ENCODE measurements around the gene ELL2.
"Not testable (repeated sequence)": the region's sequence is repeated elsewhere in the genome, so short reads cannot be mapped to it uniquely, and the experiment has no call there.

The ELL2 gene

GRCh38 chr5:95857185-95857945 is 104.3 kb downstream of the ELL2 start:
- DNase-seq = no peak

GRCh38 chr5:95856501-95856981 is 105.1 kb downstream of the ELL2 start:
- DNase-seq = no peak

- no peak for DNase-seq
Observed at GRCh38 chr5:95853490-95853889, 108.2 kb downstream of the ELL2 start.

- DNase-seq = no peak
Observed at GRCh38 chr5:95852567-95852966, 109.1 kb downstream of the ELL2 start.

GRCh38 chr5:95851141-95851540 is 110.5 kb downstream of the ELL2 start:
- not testable (repeated sequence) for DNase-seq

- no peak for DNase-seq
Observed at GRCh38 chr5:95850391-95850894, 111.2 kb downstream of the ELL2 start.

- DNase-seq = no peak
Observed at GRCh38 chr5:95848701-95849100, 113.0 kb downstream of the ELL2 start.

- no peak for DNase-seq
Observed at GRCh38 chr5:95847261-95847592, 114.4 kb downstream of the ELL2 start.

GRCh38 chr5:95846554-95847260 is 114.9 kb downstream of the ELL2 start:
- DNase-seq = peak; percentile 20 to 76 (median 54)

GRCh38 chr5:95845391-95845790 is 116.3 kb downstream of the ELL2 start:
- no peak for DNase-seq

GRCh38 chr5:95843733-95844223 is 117.9 kb downstream of the ELL2 start:
- DNase-seq = no peak

- DNase-seq = peak; percentile 21 to 55 (median 33)
Observed at GRCh38 chr5:95842854-95843544, 118.7 kb downstream of the ELL2 start.

- no peak for DNase-seq
Observed at GRCh38 chr5:95841914-95842812, 119.5 kb downstream of the ELL2 start.

GRCh38 chr5:95840956-95841705 is 120.5 kb downstream of the ELL2 start:
- DNase-seq = no peak

- DNase-seq = no peak
Observed at GRCh38 chr5:95839658-95840057, 122.0 kb downstream of the ELL2 start.

- no peak for DNase-seq
Observed at GRCh38 chr5:95838556-95838955, 123.1 kb downstream of the ELL2 start.

- no peak for DNase-seq
Observed at GRCh38 chr5:95838001-95838520, 123.6 kb downstream of the ELL2 start.

GRCh38 chr5:95837492-95837891 is 124.2 kb downstream of the ELL2 start:
- no peak for DNase-seq

- not testable (repeated sequence) for DNase-seq
Observed at GRCh38 chr5:95836971-95837370, 124.7 kb downstream of the ELL2 start.

- DNase-seq = no peak
Observed at GRCh38 chr5:95836544-95836943, 125.1 kb downstream of the ELL2 start.

All from stimulated activated naive CD4-positive, alpha-beta T cell (primary cell).